Testis (tissue), 2 donors: ENCODE measurements around the gene ZNF600.

Experiments used
- CTCF ChIP-seq, 3 experiments: fragments of 450-650 bp in 2 of 3; fragments of 200-600 bp in 1 of 3; sonication (generic) in 1 of 3; IDR thresholded peaks; one replicate each; pipeline ENCODE4 v1.5.1; 2016 to 2019; ENCODE audit warnings: antibody characterized with exemption in 3 of 3, mild to moderate bottlenecking in 2 of 3, moderate library complexity in 1 of 3
- POLR2A ChIP-seq: fragments of 450-650 bp; IDR thresholded peaks from one replicate; pipeline ENCODE4 v1.6.1; 2017; ENCODE audit warnings: antibody characterized with exemption, mild to moderate bottlenecking, moderate library complexity

GRCh38 chr19:52749780-52750179 lies 36.8 kb downstream of the ZNF600 start:
- TF ChIP-seq POLR2A (no peak), CTCF (IDR thresholded peaks at IDR 0.05) (no peak)
